GM23338 (cell line): ENCODE data around the gene CABYR. TPM values are rescaled to one million over a fixed set of nuclear protein-coding genes. Genes with fewer than 3 reads are reported as not detected.

Experiments
- ATAC-seq: fragments of 200-7000 bp; cut with Tn5 transposase; 3 replicates; pipeline ENCODE4 v1.9.1; 2020
- DNase-seq: peaks from one replicate; pipeline ENCODE4 v3.0.0-alpha.2; 2015; ENCODE audit warnings: low spot score
- H2AFZ ChIP-seq: fragments of 200-600 bp; sonication (generic); 2 replicates; pipeline ENCODE4 v1.8.0; 2016; ENCODE audit warnings: antibody characterized with exemption, mild to moderate bottlenecking, moderate library complexity
- H3F3A ChIP-seq: fragments of 200-600 bp; sonication (generic); replicated peaks from 2 replicates; pipeline ENCODE4 v1.8.0; 2017; ENCODE audit warnings: antibody characterized with exemption, mixed run types, low read depth
- H3K27ac ChIP-seq: fragments of 200-600 bp; sonication (generic); 2 replicates; pipeline ENCODE4 v1.6.1; 2016; ENCODE audit warnings: low read depth
- H3K27me3 ChIP-seq: fragments of 200-600 bp; sonication (generic); 2 replicates; pipeline ENCODE4 v1.8.0; 2016; ENCODE audit warnings: mild to moderate bottlenecking, mixed run types, moderate library complexity; ENCODE audit not compliant: insufficient read depth
- H3K36me3 ChIP-seq: fragments of 200-600 bp; sonication (generic); 2 replicates; pipeline ENCODE4 v1.8.0; 2016; ENCODE audit warnings: mild to moderate bottlenecking; ENCODE audit not compliant: insufficient read depth
- H3K4me1 ChIP-seq: fragments of 200-600 bp; sonication (generic); 2 replicates; pipeline ENCODE4 v1.8.0; 2016; ENCODE audit warnings: mild to moderate bottlenecking, moderate library complexity; ENCODE audit not compliant: insufficient read depth
- H3K4me2 ChIP-seq: fragments of 200-600 bp; sonication (generic); 2 replicates; pipeline ENCODE4 v1.7.1; 2017; ENCODE audit warnings: mixed run types
- H3K4me3 ChIP-seq: fragments of 200-600 bp; sonication (generic); 2 replicates; pipeline ENCODE4 v1.6.1; 2016; ENCODE audit warnings: mixed run types
- H3K79me2 ChIP-seq: fragments of 200-600 bp; sonication (generic); replicated peaks from 2 replicates; pipeline ENCODE4 v1.8.0; 2017; ENCODE audit warnings: mild to moderate bottlenecking; ENCODE audit not compliant: insufficient read depth
- H3K9me2 ChIP-seq: fragments of 200-600 bp; sonication (generic); 2 replicates; pipeline ENCODE4 v1.8.0; 2017; ENCODE audit not compliant: insufficient read depth
- H4K20me1 ChIP-seq: fragments of 200-600 bp; sonication (generic); replicated peaks from 2 replicates; pipeline ENCODE4 v1.8.0; 2017; ENCODE audit warnings: mild to moderate bottlenecking; ENCODE audit not compliant: insufficient read depth
- H3K27ac Mint-ChIP-seq: 2 replicates; pipeline ENCODE4 v1.8.0; 2020; ENCODE audit warnings: inconsistent platforms, mild to moderate bottlenecking, moderate library complexity, mixed read lengths
- H3K27me3 Mint-ChIP-seq: 3 replicates; pipeline ENCODE4 v1.8.0; 2022; ENCODE audit warnings: low read depth, mild to moderate bottlenecking, moderate library complexity, mixed read lengths, inconsistent platforms; ENCODE audit not compliant: insufficient read depth, poor library complexity
- H3K36me3 Mint-ChIP-seq: 3 replicates; pipeline ENCODE4 v1.8.0; 2021; ENCODE audit warnings: low read depth, mild to moderate bottlenecking, inconsistent platforms, moderate library complexity, mixed read lengths
- H3K4me1 Mint-ChIP-seq: 3 replicates; pipeline ENCODE4 v1.8.0; 2020; ENCODE audit warnings: mild to moderate bottlenecking, inconsistent platforms, mixed read lengths
- H3K4me3 Mint-ChIP-seq: 3 replicates; pipeline ENCODE4 v1.8.0; 2021; ENCODE audit warnings: moderate library complexity, mild to moderate bottlenecking, inconsistent platforms, mixed read lengths
- H3K9me3 Mint-ChIP-seq: 3 replicates; pipeline ENCODE4 v1.8.0; 2020; ENCODE audit warnings: moderate library complexity, mild to moderate bottlenecking, inconsistent platforms, mixed read lengths
- CTCF ChIP-seq, 2 experiments: fragments of 200-600 bp in 1 of 2; sonication (generic) in 1 of 2; conservative IDR thresholded peaks; 2 replicates each; pipeline versions ENCODE4 v1.5.1 to v1.6.1; 2016 to 2017; ENCODE audit warnings: antibody characterized with exemption in 2 of 2, low read depth in 2 of 2, mild to moderate bottlenecking in 2 of 2, moderate library complexity in 1 of 2
- ETS1 ChIP-seq: IDR thresholded peaks from 2 replicates; pipeline ENCODE4 v1.6.1; 2016; ENCODE audit warnings: antibody characterized with exemption
- EZH2phosphoT487 ChIP-seq: fragments of 200-600 bp; sonication (generic); IDR thresholded peaks from one replicate; pipeline ENCODE4 v1.8.1; 2018; ENCODE audit warnings: antibody characterized with exemption; ENCODE audit not compliant: unreplicated experiment
- NANOG ChIP-seq: IDR thresholded peaks from 2 replicates; pipeline ENCODE4 v1.6.1; 2016; ENCODE audit warnings: antibody characterized with exemption, borderline replicate concordance
- POLR2AphosphoS5 ChIP-seq: IDR thresholded peaks from 2 replicates; pipeline ENCODE4 v1.6.1; 2016; ENCODE audit warnings: antibody characterized with exemption, low read depth
- STAT1 ChIP-seq: IDR thresholded peaks from one replicate; pipeline ENCODE4 v1.6.1; 2016; ENCODE audit warnings: antibody characterized with exemption; ENCODE audit not compliant: unreplicated experiment
- ZNF114 ChIP-seq: fragments of 250-450 bp; sonication (Bioruptor Pico); IDR thresholded peaks from 2 replicates; pipeline ENCODE4 v1.5.0; 2020; ENCODE audit warnings: mild to moderate bottlenecking, moderate library complexity
- ZNF331 ChIP-seq: fragments of 250-450 bp; sonication (Bioruptor Pico); IDR thresholded peaks from 2 replicates; pipeline ENCODE4 v1.5.0; 2020; ENCODE audit warnings: low read depth, mild to moderate bottlenecking, moderate library complexity
- ZNF462 ChIP-seq: fragments of 250-450 bp; sonication (Bioruptor Pico); IDR thresholded peaks from 2 replicates; pipeline ENCODE4 v1.5.0; 2020; ENCODE audit warnings: mild to moderate bottlenecking, moderate library complexity
- polyA plus RNA-seq: library from polyadenylated mRNA; unstranded; fragments of >200 nt; fragmentation: Nextera tagmentation; extraction: Ambion mirVana; gene quantifications from 2 replicates; pipeline ENCODE4 v1.2.1, GENCODE V29; 2016
- total RNA-seq: library from RNA; depleted of rRNA; stranded (reverse); fragments of >200 nt; shearing (Covaris generic); gene quantifications from 2 replicates; pipeline ENCODE4 v1.2.3, GENCODE V29; 2014

The CABYR gene
- total and polyA plus RNA-seq, 2 experiments from 2014 or later, result 24.0 to 48.4 TPM

GRCh38 chr18:24118750-24119577 lies 19.9 kb upstream of the CABYR start:
- Histone ChIP-seq H3K4me1 (no peaks in the 10 kb centered on the region), H3F3A (peaks cover 3% of the 10 kb centered on the region; the same call in 1 of the 2 replicates), H3K4me3 (no peak overlapping the region), H3K4me2 (no peak overlapping the region), H4K20me1 (no peaks in the 10 kb centered on the region), H3K79me2 (peaks cover 3% of the 10 kb centered on the region), H2AFZ (no peak overlapping the region), H3K9me2 (no peaks in the 10 kb centered on the region), H3K27me3 (no peaks in the 10 kb centered on the region), H3K36me3 (peaks cover 47% of the 10 kb centered on the region), H3K27ac (no peak overlapping the region)
- Mint-ChIP-seq H3K4me1 (no peaks in the 10 kb centered on the region), H3K36me3 (peaks cover 19% of the 10 kb centered on the region), H3K9me3 (no peaks in the 10 kb centered on the region), H3K27ac (no peak overlapping the region), H3K4me3 (no peak overlapping the region), H3K27me3 (no peaks in the 10 kb centered on the region)
- peak; percentile 88 for DNase-seq
- ATAC-seq, result peak; percentile 69
- TF ChIP-seq ZNF114 (CRISPR knock-in tag) (no peak), CTCF (conservative IDR thresholded peaks at IDR 0.05; ENCODE audit: low read depth in 2 of 2) (peak; percentile 86 to 99)

GRCh38 chr18:24120676-24121075 lies 18.2 kb upstream of the CABYR start:
- no peak overlapping the region for H3K27ac Mint-ChIP-seq
- no peak overlapping the region for H3K4me3 Mint-ChIP-seq

More at GRCh38 chr18:24120676-24121075, 18.2 kb upstream of the CABYR start:
- H3K9me2 ChIP-seq, result no peaks in the 10 kb centered on the region
- peaks cover 3% of the 10 kb centered on the region; the same call in 1 of the 2 replicates for H3K79me2 ChIP-seq
- Mint-ChIP-seq H3K27me3 (no peaks in the 10 kb centered on the region), H3K9me3 (no peaks in the 10 kb centered on the region), H3K4me1 (no peaks in the 10 kb centered on the region), H3K36me3 (peaks cover 19% of the 10 kb centered on the region)
- peaks cover 3% of the 10 kb centered on the region; the same call in 1 of the 2 replicates for H3F3A ChIP-seq
- H2AFZ ChIP-seq, result no peak overlapping the region
- H4K20me1 ChIP-seq, result no peaks in the 10 kb centered on the region
- no peaks in the 10 kb centered on the region for H3K27me3 ChIP-seq
- H3K36me3 ChIP-seq, result peaks cover 50% of the 10 kb centered on the region
- no peak for TF ChIP-seq STAT1
- no peak for TF ChIP-seq ETS1
- no peak for TF ChIP-seq ZNF331 (CRISPR knock-in tag)
- no peak for TF ChIP-seq CTCF (conservative IDR thresholded peaks at IDR 0.05; ENCODE audit: low read depth in 2 of 2)
- no peak for TF ChIP-seq ZNF462 (CRISPR knock-in tag)
- no peak for TF ChIP-seq NANOG
- TF ChIP-seq EZH2phosphoT487, result no peak
- TF ChIP-seq POLR2AphosphoS5, result no peak
- DNase-seq (no peak), ATAC-seq (no peak)
- H3K4me3 ChIP-seq, result no peak overlapping the region
- H3K4me1 ChIP-seq, result no peaks in the 10 kb centered on the region
- no peak overlapping the region for H3K4me2 ChIP-seq
- H3K27ac ChIP-seq, result no peak overlapping the region
